Gastroesophageal sphincter (tissue), 3 donors: Measurements from ENCODE around the gene NKX2-8.

Experiments used
- POLR2AphosphoS5 ChIP-seq: sonication (generic); formaldehyde crosslinking; IDR thresholded peaks from one replicate; pipeline ENCODE4 v1.6.1; 2017; ENCODE audit warnings: antibody characterized with exemption
- TF ChIP-seq, protein P1 (sequence below), 4 experiments: fragments of 200-600 bp in 2 of 4; fragments of 450-650 bp in 2 of 4; sonication (generic) in 1 of 4; IDR thresholded peaks; one replicate each; pipeline ENCODE4 v1.5.1; 2017 to 2019; ENCODE audit warnings: antibody characterized with exemption in 4 of 4, mild to moderate bottlenecking in 2 of 4, moderate library complexity in 2 of 4

DNA sequence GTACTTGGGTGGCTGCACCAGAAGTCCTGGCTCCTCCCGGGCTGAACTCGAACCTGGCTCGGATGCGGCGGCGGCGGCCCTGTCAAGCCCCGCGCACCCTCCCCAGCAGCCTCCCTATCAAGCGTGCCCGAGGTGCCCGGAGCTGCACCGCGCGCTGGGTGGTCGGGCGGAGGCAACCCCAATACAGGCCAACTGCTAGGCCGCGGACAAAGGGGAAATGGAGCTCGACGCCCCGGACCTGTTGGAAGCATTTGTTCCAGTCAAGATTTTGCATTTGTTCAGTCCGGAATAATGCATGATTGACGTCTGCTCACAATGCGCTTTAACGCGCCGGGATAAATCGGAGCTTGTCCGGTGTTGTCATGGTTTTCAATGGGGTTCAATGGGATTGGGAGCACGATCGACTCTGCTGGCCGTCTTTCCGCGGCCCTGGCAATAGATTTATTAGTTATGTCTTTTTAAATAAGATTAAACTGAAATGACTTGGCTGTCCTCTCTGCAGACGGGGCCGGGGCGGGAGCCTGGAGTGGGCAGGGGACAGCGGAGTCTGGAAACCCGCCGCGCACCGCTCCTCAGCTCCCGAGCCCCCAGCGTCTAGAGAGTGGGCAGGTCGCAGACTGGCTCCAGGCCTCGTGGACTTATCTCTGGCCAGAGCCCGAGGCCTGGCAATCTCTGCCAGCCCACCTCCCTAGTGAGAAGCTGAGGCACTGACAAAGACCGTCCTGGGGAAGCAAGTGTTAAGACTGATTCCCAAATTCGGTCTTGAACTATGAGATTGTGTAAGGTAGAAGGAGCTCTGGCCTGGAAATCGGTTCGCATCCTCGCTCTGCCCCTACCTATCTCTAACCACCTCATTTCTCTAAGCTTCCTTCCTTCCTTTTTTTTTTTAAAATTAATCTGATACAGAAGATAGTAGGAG lies 1.7 kb upstream of the NKX2-8 start:
- TF ChIP-seq POLR2AphosphoS5, result no peak
- TF ChIP-seq, protein P1, sequence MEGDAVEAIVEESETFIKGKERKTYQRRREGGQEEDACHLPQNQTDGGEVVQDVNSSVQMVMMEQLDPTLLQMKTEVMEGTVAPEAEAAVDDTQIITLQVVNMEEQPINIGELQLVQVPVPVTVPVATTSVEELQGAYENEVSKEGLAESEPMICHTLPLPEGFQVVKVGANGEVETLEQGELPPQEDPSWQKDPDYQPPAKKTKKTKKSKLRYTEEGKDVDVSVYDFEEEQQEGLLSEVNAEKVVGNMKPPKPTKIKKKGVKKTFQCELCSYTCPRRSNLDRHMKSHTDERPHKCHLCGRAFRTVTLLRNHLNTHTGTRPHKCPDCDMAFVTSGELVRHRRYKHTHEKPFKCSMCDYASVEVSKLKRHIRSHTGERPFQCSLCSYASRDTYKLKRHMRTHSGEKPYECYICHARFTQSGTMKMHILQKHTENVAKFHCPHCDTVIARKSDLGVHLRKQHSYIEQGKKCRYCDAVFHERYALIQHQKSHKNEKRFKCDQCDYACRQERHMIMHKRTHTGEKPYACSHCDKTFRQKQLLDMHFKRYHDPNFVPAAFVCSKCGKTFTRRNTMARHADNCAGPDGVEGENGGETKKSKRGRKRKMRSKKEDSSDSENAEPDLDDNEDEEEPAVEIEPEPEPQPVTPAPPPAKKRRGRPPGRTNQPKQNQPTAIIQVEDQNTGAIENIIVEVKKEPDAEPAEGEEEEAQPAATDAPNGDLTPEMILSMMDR (IDR thresholded peaks at IDR 0.05), result no peak
